Activated CD8-positive, alpha-beta memory T cell treated with anti-CD3 and anti-CD28 coated beads for 1 hour (primary cell): ENCODE results near the gene HNRNPC.
"Not testable (repeated sequence)": the region's sequence is repeated elsewhere in the genome, so short reads cannot be mapped to it uniquely, and the experiment has no call there.

Source experiments
- DNase-seq, 2 donors: peaks; one replicate each; pipeline ENCODE4 v3.0.0-alpha.2; 2020; ENCODE audit warnings: low read depth in 1 of 2; ENCODE audit errors: extremely low read depth in 1 of 2

HNRNPC gene

GRCh38 chr14:21269252-21270046 lies at the start of gene HNRNPC:
TSS of gene HNRNPC (minus strand) at chr14:21269442. CDS start at chr14:21234193, 35,249 bp downstream.
- DNase-seq: peak; percentile 100

DNA sequence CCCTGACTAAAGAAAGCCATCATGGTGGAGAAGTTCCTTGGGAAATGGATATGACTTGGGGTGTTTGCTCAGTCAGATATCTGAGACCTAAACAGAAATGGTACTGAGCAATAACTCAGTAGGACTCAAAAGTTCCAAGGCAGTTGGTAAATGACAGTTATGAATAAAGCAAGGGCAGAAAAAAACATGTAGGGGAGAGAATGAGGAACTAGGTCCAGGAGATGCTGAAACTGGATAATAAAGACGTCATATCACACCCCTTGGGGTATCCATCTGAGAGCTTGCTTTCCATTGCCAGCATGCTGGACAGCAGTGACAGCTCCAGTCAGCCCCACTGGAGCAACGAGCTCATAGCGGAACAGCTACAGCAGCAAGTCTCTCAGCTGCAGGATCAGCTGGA lies 48.2 kb upstream of the HNRNPC start:
- no peak for DNase-seq

DNA sequence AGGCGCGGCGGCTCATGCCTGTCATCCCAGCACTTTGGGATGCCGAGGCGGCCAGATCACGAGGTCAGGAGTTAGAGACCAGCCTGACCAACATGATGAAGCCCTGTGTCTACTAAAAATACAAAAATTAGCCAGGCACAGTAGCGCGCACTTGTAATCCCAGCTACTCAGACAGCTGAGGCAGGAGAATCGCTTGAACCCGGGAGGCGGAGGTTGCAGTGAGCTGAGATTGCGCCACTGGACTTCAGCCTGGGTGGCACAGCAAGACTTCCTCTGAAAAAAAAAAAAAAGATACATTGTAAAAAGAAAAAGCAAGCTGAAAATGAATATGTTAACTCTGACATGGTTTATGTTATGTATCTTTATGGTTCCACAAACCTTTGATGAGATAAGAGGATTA lies 44.3 kb upstream of the HNRNPC start:
- no peak for DNase-seq

- no peak for DNase-seq
Observed at GRCh38 chr14:21311614-21312013, 42.4 kb upstream of the HNRNPC start.

- DNase-seq: no peak
Observed at GRCh38 chr14:21309956-21310355, 40.7 kb upstream of the HNRNPC start.

- DNase-seq: no peak
Observed at GRCh38 chr14:21309238-21309636, 40.0 kb upstream of the HNRNPC start.

DNA sequence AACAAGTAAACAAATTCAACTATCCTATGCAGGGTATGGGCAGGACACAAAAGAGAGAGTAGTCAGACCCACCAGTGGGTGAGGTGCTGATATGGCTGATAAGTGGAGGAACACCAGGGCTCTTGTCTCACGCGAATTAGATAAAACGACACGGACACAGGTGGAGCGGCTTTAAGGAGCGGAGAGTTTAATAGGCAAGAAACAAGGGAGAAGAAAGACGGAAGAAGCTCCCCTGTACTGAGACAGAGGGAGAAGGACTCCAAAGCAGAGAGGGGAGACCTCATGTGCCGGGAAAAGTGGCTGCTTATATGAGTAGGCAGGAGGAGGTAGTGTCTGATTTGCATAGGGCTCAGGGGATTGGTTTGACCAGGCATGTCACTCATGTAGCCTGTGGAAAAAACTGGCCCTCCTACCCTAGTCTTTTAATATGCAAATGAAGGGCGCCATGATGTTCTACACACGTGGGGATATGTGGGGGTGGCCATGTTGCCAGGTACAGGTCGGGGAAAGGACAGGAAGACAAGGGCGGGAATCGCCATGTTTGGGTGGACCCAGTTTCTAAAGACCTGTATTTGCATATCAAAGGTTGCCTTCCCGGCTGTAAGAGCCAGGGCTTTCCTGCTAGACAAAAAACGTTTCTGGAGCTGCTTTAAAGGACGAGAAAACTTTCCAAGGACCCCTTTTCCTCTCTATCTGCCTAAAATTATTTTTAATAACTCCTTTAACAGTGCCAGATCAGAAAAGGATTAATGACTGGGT lies 39.4 kb upstream of the HNRNPC start:
- DNase-seq: peak; percentile 36 to 37

DNA sequence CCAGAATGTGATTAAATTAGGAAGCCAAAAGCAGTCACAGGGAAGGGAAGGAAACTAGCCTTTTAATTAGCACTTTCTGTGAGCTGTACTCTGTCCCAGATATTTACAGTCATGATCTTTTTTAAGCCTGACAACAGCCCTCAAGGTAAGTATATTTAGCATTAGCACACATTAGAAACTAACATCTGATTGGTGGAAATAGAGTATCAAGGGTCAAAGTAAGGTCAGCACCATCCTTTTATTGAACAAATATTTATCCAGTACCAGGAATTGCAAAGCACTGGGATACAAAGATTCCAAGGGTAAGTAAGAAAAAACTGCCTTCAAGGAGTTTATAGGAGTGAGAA lies 38.9 kb upstream of the HNRNPC start:
- no peak for DNase-seq

GRCh38 chr14:21307637-21308036 lies 38.4 kb upstream of the HNRNPC start:
- no peak for DNase-seq

DNA sequence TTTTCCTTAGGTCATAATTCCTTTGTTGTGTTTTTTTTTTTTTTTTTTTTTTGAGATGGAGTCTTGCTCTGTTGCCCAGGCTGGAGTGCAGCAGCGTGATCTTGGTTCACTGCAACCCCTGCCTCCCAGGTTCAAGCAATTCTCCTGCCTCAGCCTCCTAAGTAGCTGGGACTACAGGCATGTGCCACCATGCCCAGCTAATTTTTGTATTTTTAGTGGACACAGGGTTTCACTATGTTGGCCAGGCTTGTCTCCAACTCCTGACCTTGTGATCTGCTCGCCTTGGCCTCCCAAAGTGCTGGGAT lies 33.5 kb upstream of the HNRNPC start:
- DNase-seq: not testable (repeated sequence)

- DNase-seq: no peak
Observed at GRCh38 chr14:21302013-21302835, 33.0 kb upstream of the HNRNPC start.

- no peak for DNase-seq
Observed at GRCh38 chr14:21300892-21301291, 31.6 kb upstream of the HNRNPC start.

GRCh38 chr14:21299562-21300130 lies 30.4 kb upstream of the HNRNPC start:
- DNase-seq: no peak

GRCh38 chr14:21298358-21298757 lies 29.1 kb upstream of the HNRNPC start:
- DNase-seq: no peak

GRCh38 chr14:21294026-21294425 lies 24.8 kb upstream of the HNRNPC start:
- DNase-seq: not testable (repeated sequence)

DNA sequence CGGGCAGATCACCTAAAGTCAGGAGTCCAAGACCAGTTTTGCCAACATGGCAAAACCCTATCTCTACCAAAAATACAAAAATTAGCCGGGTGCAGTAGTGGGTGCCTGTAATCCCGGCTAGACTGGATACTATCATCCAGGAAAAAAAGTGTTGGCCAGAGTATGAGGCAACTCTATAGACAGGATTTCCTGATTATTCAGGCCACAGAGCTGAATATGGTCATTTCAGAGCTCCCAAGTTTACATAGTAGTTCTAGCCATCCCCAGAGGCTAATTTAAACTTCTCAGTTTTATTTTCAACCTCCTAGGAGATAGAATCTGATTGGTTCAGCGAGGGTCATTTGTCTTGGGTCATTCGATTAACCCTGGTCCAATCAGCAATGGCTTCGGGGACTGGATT lies 17.9 kb upstream of the HNRNPC start:
- no peak for DNase-seq

- DNase-seq: not testable (repeated sequence)
Observed at GRCh38 chr14:21286516-21286915, 17.3 kb upstream of the HNRNPC start.

- DNase-seq: not testable (repeated sequence)
Observed at GRCh38 chr14:21281917-21282316, 12.7 kb upstream of the HNRNPC start.

GRCh38 chr14:21279783-21280182 lies 10.5 kb upstream of the HNRNPC start, which contains the start of gene RPGRIP1:
TSS of gene RPGRIP1 (plus strand) at chr14:21280083. CDS start at chr14:21287977, 7,894 bp downstream.
- no peak for DNase-seq

DNA sequence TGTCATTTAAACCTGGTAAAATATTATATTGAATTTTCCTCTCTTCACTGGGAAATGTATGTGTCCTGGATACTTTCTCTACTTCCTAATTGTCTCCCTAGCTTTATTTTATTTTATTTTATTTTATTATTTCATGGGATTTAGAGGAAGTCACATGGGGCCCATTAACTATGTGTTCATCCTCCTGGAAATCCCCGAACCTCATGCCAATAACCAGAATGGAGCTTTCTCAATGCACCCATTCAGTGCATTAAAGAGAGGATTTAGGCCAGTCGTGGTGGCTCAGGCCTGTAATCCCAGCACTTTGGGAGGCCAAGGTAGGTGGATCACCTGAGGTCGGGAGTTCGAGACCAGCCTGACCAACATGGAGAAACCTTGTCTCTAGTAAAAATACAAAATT lies 9.4 kb upstream of the HNRNPC start:
- no peak for DNase-seq

DNA sequence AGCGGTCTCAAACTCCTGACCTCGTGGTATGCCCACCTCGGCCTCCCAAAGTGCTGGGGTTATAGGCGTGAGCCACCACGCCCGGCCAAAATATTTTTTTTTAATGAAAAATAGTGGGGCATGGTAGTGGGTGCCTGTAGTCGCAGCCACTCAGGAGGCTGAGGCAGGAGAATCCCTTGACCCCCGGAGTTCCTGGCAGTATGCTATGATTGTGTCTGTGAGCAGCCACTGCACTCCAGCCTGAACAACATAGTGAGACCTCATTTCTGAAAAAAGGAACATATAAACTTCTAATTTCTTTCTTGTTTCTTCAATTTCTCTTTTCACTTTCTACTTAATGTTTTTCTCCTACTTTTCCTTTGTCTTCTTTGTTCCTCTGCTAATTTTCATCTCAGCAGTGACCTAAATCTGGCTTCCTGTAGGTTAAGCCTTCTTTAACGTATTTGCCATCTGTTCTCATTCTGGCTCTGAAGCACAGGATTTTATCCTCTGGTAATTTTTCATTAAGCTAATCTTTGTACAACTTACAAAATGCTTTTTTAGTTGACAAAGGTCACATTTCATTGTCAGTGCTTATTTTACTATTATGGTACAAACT lies 6.1 kb upstream of the HNRNPC start:
- no peak for DNase-seq
